ENCODE data around the gene SLIT3.
"Not testable (repeated sequence)": the region's sequence is repeated elsewhere in the genome, so short reads cannot be mapped to it uniquely, and the experiment has no call there.

The SLIT3 gene

GRCh38 chr5:169225830-169226356 is 75.0 kb downstream of the SLIT3 start:
- Histone ChIP-seq H3K27ac (ENCODE audit: low read depth in 2 of 2, low read length in 2 of 2) (no peak overlapping the region), H3K9me3 (ENCODE audit: control insufficient read depth in 2 of 2, low read length in 2 of 2) (no peaks in the 10 kb centered on the region), H3K4me3 (ENCODE audit: low read length in 2 of 2) (no peak overlapping the region), H3K36me3 (ENCODE audit: control insufficient read depth in 2 of 2, insufficient read depth in 2 of 2, low read length in 2 of 2) (no peaks in the 10 kb centered on the region), H3K4me1 (ENCODE audit: control insufficient read depth in 2 of 2, insufficient read depth in 2 of 2, low read length in 2 of 2) (no peaks in the 10 kb centered on the region), H3K27me3 (ENCODE audit: control insufficient read depth in 2 of 2, insufficient read depth in 2 of 2, low read length in 2 of 2) (no peaks in the 10 kb centered on the region), H3K9ac (ENCODE audit: low read depth in 1 of 2, low read length in 2 of 2) (no peak overlapping the region)

- Histone ChIP-seq H3K27me3 (ENCODE audit: control insufficient read depth in 2 of 2, insufficient read depth in 2 of 2, low read length in 2 of 2) (no peaks in the 10 kb centered on the region), H3K9me3 (ENCODE audit: control insufficient read depth in 2 of 2, low read length in 2 of 2) (no peaks in the 10 kb centered on the region), H3K9ac (ENCODE audit: low read depth in 1 of 2, low read length in 2 of 2) (no peak overlapping the region), H3K4me1 (ENCODE audit: control insufficient read depth in 2 of 2, insufficient read depth in 2 of 2, low read length in 2 of 2) (no peaks in the 10 kb centered on the region), H3K27ac (ENCODE audit: low read depth in 2 of 2, low read length in 2 of 2) (no peak overlapping the region), H3K4me3 (ENCODE audit: low read length in 2 of 2) (no peak overlapping the region), H3K36me3 (ENCODE audit: control insufficient read depth in 2 of 2, insufficient read depth in 2 of 2, low read length in 2 of 2) (no peaks in the 10 kb centered on the region)
Observed at GRCh38 chr5:169223595-169223953, 77.4 kb downstream of the SLIT3 start.

- H3K27ac ChIP-seq (ENCODE audit: low read depth in 2 of 2, low read length in 2 of 2), result no peak overlapping the region
- no peak overlapping the region for H3K4me3 ChIP-seq (ENCODE audit: low read length in 2 of 2)
- H3K9me3 ChIP-seq (ENCODE audit: control insufficient read depth in 2 of 2, low read length in 2 of 2), result no peaks in the 10 kb centered on the region
- H3K27me3 ChIP-seq (ENCODE audit: control insufficient read depth in 2 of 2, insufficient read depth in 2 of 2, low read length in 2 of 2), result no peaks in the 10 kb centered on the region
- H3K36me3 ChIP-seq (ENCODE audit: control insufficient read depth in 2 of 2, insufficient read depth in 2 of 2, low read length in 2 of 2), result no peaks in the 10 kb centered on the region
- no peaks in the 10 kb centered on the region for H3K4me1 ChIP-seq (ENCODE audit: control insufficient read depth in 2 of 2, insufficient read depth in 2 of 2, low read length in 2 of 2)
- no peak overlapping the region for H3K9ac ChIP-seq (ENCODE audit: low read depth in 1 of 2, low read length in 2 of 2)
Observed at GRCh38 chr5:169222934-169223594, 77.9 kb downstream of the SLIT3 start.

- H3K4me3 ChIP-seq (ENCODE audit: low read length in 2 of 2), result no peak overlapping the region
- H3K27ac ChIP-seq (ENCODE audit: low read depth in 2 of 2, low read length in 2 of 2), result no peak overlapping the region
- H3K4me1 ChIP-seq (ENCODE audit: control insufficient read depth in 2 of 2, insufficient read depth in 2 of 2, low read length in 2 of 2), result no peaks in the 10 kb centered on the region
- no peaks in the 10 kb centered on the region for H3K36me3 ChIP-seq (ENCODE audit: control insufficient read depth in 2 of 2, insufficient read depth in 2 of 2, low read length in 2 of 2)
- no peaks in the 10 kb centered on the region for H3K27me3 ChIP-seq (ENCODE audit: control insufficient read depth in 2 of 2, insufficient read depth in 2 of 2, low read length in 2 of 2)
- H3K9ac ChIP-seq (ENCODE audit: low read depth in 1 of 2, low read length in 2 of 2), result no peak overlapping the region
- no peaks in the 10 kb centered on the region for H3K9me3 ChIP-seq (ENCODE audit: control insufficient read depth in 2 of 2, low read length in 2 of 2)
Observed at GRCh38 chr5:169221519-169221918, 79.4 kb downstream of the SLIT3 start.

- H3K4me3 ChIP-seq (ENCODE audit: low read length in 2 of 2), result no peak overlapping the region
- no peaks in the 10 kb centered on the region for H3K4me1 ChIP-seq (ENCODE audit: control insufficient read depth in 2 of 2, insufficient read depth in 2 of 2, low read length in 2 of 2)
- no peaks in the 10 kb centered on the region for H3K36me3 ChIP-seq (ENCODE audit: control insufficient read depth in 2 of 2, insufficient read depth in 2 of 2, low read length in 2 of 2)
- no peaks in the 10 kb centered on the region for H3K9me3 ChIP-seq (ENCODE audit: control insufficient read depth in 2 of 2, low read length in 2 of 2)
- no peak overlapping the region for H3K27ac ChIP-seq (ENCODE audit: low read depth in 2 of 2, low read length in 2 of 2)
- H3K27me3 ChIP-seq (ENCODE audit: control insufficient read depth in 2 of 2, insufficient read depth in 2 of 2, low read length in 2 of 2), result no peaks in the 10 kb centered on the region
- H3K9ac ChIP-seq (ENCODE audit: low read depth in 1 of 2, low read length in 2 of 2), result no peak overlapping the region
Observed at GRCh38 chr5:169219961-169220360, 81.0 kb downstream of the SLIT3 start.

- Histone ChIP-seq H3K27me3 (ENCODE audit: control insufficient read depth in 2 of 2, insufficient read depth in 2 of 2, low read length in 2 of 2) (no peaks in the 10 kb centered on the region), H3K27ac (ENCODE audit: low read depth in 2 of 2, low read length in 2 of 2) (no peak overlapping the region), H3K4me3 (ENCODE audit: low read length in 2 of 2) (no peak overlapping the region), H3K4me1 (ENCODE audit: control insufficient read depth in 2 of 2, insufficient read depth in 2 of 2, low read length in 2 of 2) (no peaks in the 10 kb centered on the region), H3K36me3 (ENCODE audit: control insufficient read depth in 2 of 2, insufficient read depth in 2 of 2, low read length in 2 of 2) (no peaks in the 10 kb centered on the region), H3K9ac (ENCODE audit: low read depth in 1 of 2, low read length in 2 of 2) (no peak overlapping the region), H3K9me3 (ENCODE audit: control insufficient read depth in 2 of 2, low read length in 2 of 2) (no peaks in the 10 kb centered on the region)
Observed at GRCh38 chr5:169219351-169219750, 81.6 kb downstream of the SLIT3 start.

GRCh38 chr5:169218861-169219260 is 82.1 kb downstream of the SLIT3 start:
- Histone ChIP-seq H3K27ac (ENCODE audit: low read depth in 2 of 2, low read length in 2 of 2) (no peak overlapping the region), H3K27me3 (ENCODE audit: control insufficient read depth in 2 of 2, insufficient read depth in 2 of 2, low read length in 2 of 2) (no peaks in the 10 kb centered on the region), H3K4me3 (ENCODE audit: low read length in 2 of 2) (no peak overlapping the region), H3K4me1 (ENCODE audit: control insufficient read depth in 2 of 2, insufficient read depth in 2 of 2, low read length in 2 of 2) (no peaks in the 10 kb centered on the region), H3K9ac (ENCODE audit: low read depth in 1 of 2, low read length in 2 of 2) (no peak overlapping the region), H3K36me3 (ENCODE audit: control insufficient read depth in 2 of 2, insufficient read depth in 2 of 2, low read length in 2 of 2) (no peaks in the 10 kb centered on the region), H3K9me3 (ENCODE audit: control insufficient read depth in 2 of 2, low read length in 2 of 2) (no peaks in the 10 kb centered on the region)

GRCh38 chr5:169218176-169218575 is 82.8 kb downstream of the SLIT3 start:
- no peak overlapping the region for H3K27ac ChIP-seq (ENCODE audit: low read depth in 2 of 2, low read length in 2 of 2)
- no peaks in the 10 kb centered on the region for H3K36me3 ChIP-seq (ENCODE audit: control insufficient read depth in 2 of 2, insufficient read depth in 2 of 2, low read length in 2 of 2)
- no peaks in the 10 kb centered on the region for H3K27me3 ChIP-seq (ENCODE audit: control insufficient read depth in 2 of 2, insufficient read depth in 2 of 2, low read length in 2 of 2)
- H3K4me1 ChIP-seq (ENCODE audit: control insufficient read depth in 2 of 2, insufficient read depth in 2 of 2, low read length in 2 of 2), result no peaks in the 10 kb centered on the region
- no peak overlapping the region for H3K4me3 ChIP-seq (ENCODE audit: low read length in 2 of 2)
- H3K9ac ChIP-seq (ENCODE audit: low read depth in 1 of 2, low read length in 2 of 2), result no peak overlapping the region
- no peaks in the 10 kb centered on the region for H3K9me3 ChIP-seq (ENCODE audit: control insufficient read depth in 2 of 2, low read length in 2 of 2)

GRCh38 chr5:169216866-169217265 is 84.1 kb downstream of the SLIT3 start:
- no peak overlapping the region for H3K4me3 ChIP-seq (ENCODE audit: low read length in 2 of 2)
- no peaks in the 10 kb centered on the region for H3K9me3 ChIP-seq (ENCODE audit: control insufficient read depth in 2 of 2, low read length in 2 of 2)
- H3K36me3 ChIP-seq (ENCODE audit: control insufficient read depth in 2 of 2, insufficient read depth in 2 of 2, low read length in 2 of 2), result no peaks in the 10 kb centered on the region
- H3K27ac ChIP-seq (ENCODE audit: low read depth in 2 of 2, low read length in 2 of 2), result no peak overlapping the region
- no peaks in the 10 kb centered on the region for H3K4me1 ChIP-seq (ENCODE audit: control insufficient read depth in 2 of 2, insufficient read depth in 2 of 2, low read length in 2 of 2)
- H3K27me3 ChIP-seq (ENCODE audit: control insufficient read depth in 2 of 2, insufficient read depth in 2 of 2, low read length in 2 of 2), result no peaks in the 10 kb centered on the region
- no peak overlapping the region for H3K9ac ChIP-seq (ENCODE audit: low read depth in 1 of 2, low read length in 2 of 2)

GRCh38 chr5:169213479-169213878 is 87.5 kb downstream of the SLIT3 start:
- Histone ChIP-seq H3K27ac (ENCODE audit: low read depth in 2 of 2, low read length in 2 of 2) (no peak overlapping the region), H3K4me1 (ENCODE audit: control insufficient read depth in 2 of 2, insufficient read depth in 2 of 2, low read length in 2 of 2) (no peaks in the 10 kb centered on the region), H3K9me3 (ENCODE audit: control insufficient read depth in 2 of 2, low read length in 2 of 2) (no peaks in the 10 kb centered on the region), H3K36me3 (ENCODE audit: control insufficient read depth in 2 of 2, insufficient read depth in 2 of 2, low read length in 2 of 2) (no peaks in the 10 kb centered on the region), H3K9ac (ENCODE audit: low read depth in 1 of 2, low read length in 2 of 2) (no peak overlapping the region), H3K27me3 (ENCODE audit: control insufficient read depth in 2 of 2, insufficient read depth in 2 of 2, low read length in 2 of 2) (no peaks in the 10 kb centered on the region), H3K4me3 (ENCODE audit: low read length in 2 of 2) (no peak overlapping the region)

- H3K9ac ChIP-seq (ENCODE audit: low read depth in 1 of 2, low read length in 2 of 2); H3K27ac ChIP-seq (ENCODE audit: low read depth in 2 of 2, low read length in 2 of 2); H3K27me3 ChIP-seq (ENCODE audit: control insufficient read depth in 2 of 2, insufficient read depth in 2 of 2, low read length in 2 of 2); H3K4me1 ChIP-seq (ENCODE audit: control insufficient read depth in 2 of 2, insufficient read depth in 2 of 2, low read length in 2 of 2); H3K9me3 ChIP-seq (ENCODE audit: control insufficient read depth in 2 of 2, low read length in 2 of 2); H3K36me3 ChIP-seq (ENCODE audit: control insufficient read depth in 2 of 2, insufficient read depth in 2 of 2, low read length in 2 of 2); H3K4me3 ChIP-seq (ENCODE audit: low read length in 2 of 2): not testable (repeated sequence)
Observed at GRCh38 chr5:169211761-169212160, 89.2 kb downstream of the SLIT3 start.
